ENCODE data around the gene CRISPLD2.
A peak's percentile ranks its signal among the peaks of the same experiment; 100 is the strongest.

The CRISPLD2 gene

GRCh38 chr16:84948851-84949610 lies 129.2 kb downstream of the CRISPLD2 start:
- H3K4me3 ChIP-seq (replicated peaks in 1 of 2; ENCODE audit: low read depth in 2 of 2, low read length in 2 of 2): no peak overlapping the region
- no peak for TF ChIP-seq CTCF (IDR thresholded peaks at IDR 0.05; ENCODE audit: low read depth, low read length)
- DNase-seq (ENCODE audit: low read depth in 2 of 2): no peak

- TF ChIP-seq CTCF (IDR thresholded peaks at IDR 0.05; ENCODE audit: low read depth, low read length): no peak
- no peak for DNase-seq (ENCODE audit: low read depth in 2 of 2)
- no peak overlapping the region for H3K4me3 ChIP-seq (replicated peaks in 1 of 2; ENCODE audit: low read depth in 2 of 2, low read length in 2 of 2)
Measured at GRCh38 chr16:84949772-84950436, 130.1 kb downstream of the CRISPLD2 start.

GRCh38 chr16:84950906-84951305 lies 131.1 kb downstream of the CRISPLD2 start:
- no peak overlapping the region for H3K4me3 ChIP-seq (replicated peaks in 1 of 2; ENCODE audit: low read depth in 2 of 2, low read length in 2 of 2)
- DNase-seq (ENCODE audit: low read depth in 2 of 2): peak in 1 of 2 donors; percentile 35
- peak; percentile 25 for TF ChIP-seq CTCF (IDR thresholded peaks at IDR 0.05; ENCODE audit: low read depth, low read length)

- DNase-seq (ENCODE audit: low read depth in 2 of 2): peak; percentile 90 to 91
- H3K4me3 ChIP-seq (replicated peaks in 1 of 2; ENCODE audit: low read depth in 2 of 2, low read length in 2 of 2): no peak overlapping the region
- TF ChIP-seq CTCF (IDR thresholded peaks at IDR 0.05; ENCODE audit: low read depth, low read length): peak; percentile 88
Measured at GRCh38 chr16:84952335-84953189, 132.8 kb downstream of the CRISPLD2 start.

- no peak for TF ChIP-seq CTCF (IDR thresholded peaks at IDR 0.05; ENCODE audit: low read depth, low read length)
- H3K4me3 ChIP-seq (replicated peaks in 1 of 2; ENCODE audit: low read depth in 2 of 2, low read length in 2 of 2): no peak overlapping the region
- DNase-seq (ENCODE audit: low read depth in 2 of 2): no peak
Measured at GRCh38 chr16:84953190-84953746, 133.5 kb downstream of the CRISPLD2 start.

GRCh38 chr16:84955427-84955826 lies 135.6 kb downstream of the CRISPLD2 start:
- no peak for TF ChIP-seq CTCF (IDR thresholded peaks at IDR 0.05; ENCODE audit: low read depth, low read length)
- H3K4me3 ChIP-seq (replicated peaks in 1 of 2; ENCODE audit: low read depth in 2 of 2, low read length in 2 of 2): no peak overlapping the region
- no peak for DNase-seq (ENCODE audit: low read depth in 2 of 2)
